H1 (cell line): ENCODE data around the gene CYTIP. TPM values are rescaled to one million over a fixed set of nuclear protein-coding genes. Genes with fewer than 3 reads are reported as not detected.

ENCODE experiments used
- CTCF ChIA-PET: fragments of 300-600 bp; sonication (Branson Sonifier 250); formaldehyde crosslinking; loops from one replicate; lab custom pipeline; 2021; ENCODE audit not compliant: partially characterized antibody; lab: Charles Lee
- POLR2A ChIA-PET: fragments of 300-600 bp; sonication (Branson Sonifier 250); formaldehyde crosslinking; loops from one replicate; lab custom pipeline; 2021; ENCODE audit warnings: inconsistent platforms; ENCODE audit not compliant: partially characterized antibody; lab: Charles Lee
- DNase-seq, 2 experiments: peaks; one replicate each; pipeline versions ENCODE4 v3.0.0 to v3.0.0-alpha.2; 2010 to 2022; ENCODE audit warnings: low spot score in 2 of 2, low read depth in 1 of 2, mixed read lengths in 1 of 2
- FAIRE-seq: peaks from 2 replicates; lab custom pipeline; 2011; peaks lifted over from hg19 to GRCh38; lab: Jason Lieb, UNC
- H2AFZ ChIP-seq: 2 replicates; pipeline ENCODE4 v1.8.1; 2012; ENCODE audit warnings: low read length, inconsistent platforms
- H2AK5ac ChIP-seq: 2 replicates; pipeline ENCODE4 v1.6.1; 2013; ENCODE audit warnings: low read depth, low read length
- H2BK120ac ChIP-seq: replicated peaks from 2 replicates; pipeline ENCODE3; 2013; ENCODE audit warnings: low read depth, low read length, inconsistent platforms
- H2BK12ac ChIP-seq: 2 replicates; pipeline ENCODE4 v1.6.1; 2013; ENCODE audit warnings: low read depth, low read length
- H2BK15ac ChIP-seq: 2 replicates; pipeline ENCODE4 v1.6.1; 2013; ENCODE audit warnings: low read length
- H2BK20ac ChIP-seq: 2 replicates; pipeline ENCODE4 v1.6.1; 2013; ENCODE audit warnings: low read length
- H2BK5ac ChIP-seq: 2 replicates; pipeline ENCODE4 v1.6.1; 2013; ENCODE audit warnings: low read depth, low read length
- H3K14ac ChIP-seq: 2 replicates; pipeline ENCODE4 v1.6.1; 2013; ENCODE audit warnings: inconsistent platforms; ENCODE audit not compliant: insufficient read length
- H3K18ac ChIP-seq: 2 replicates; pipeline ENCODE4 v1.6.1; 2013; ENCODE audit warnings: low read length; ENCODE audit errors: extremely low read depth
- H3K23ac ChIP-seq: 2 replicates; pipeline ENCODE4 v1.6.1; 2013; ENCODE audit warnings: inconsistent platforms; ENCODE audit not compliant: insufficient read length
- H3K23me2 ChIP-seq: 2 replicates; pipeline ENCODE4 v1.6.1; 2013; ENCODE audit warnings: low read depth, low read length
- H3K27ac ChIP-seq: 2 replicates; pipeline ENCODE4 v1.6.1; 2011; ENCODE audit warnings: low read depth, low read length, inconsistent platforms
- H3K27me3 ChIP-seq, 4 experiments: replicated peaks in 1 of 4; 1 replicate in 1 of 4; 2 replicates in 3 of 4; pipeline versions ENCODE4 v1.6.1 to v1.8.1; 2011 to 2013; ENCODE audit warnings: low read length in 3 of 4, mild to moderate bottlenecking in 3 of 4, inconsistent platforms in 2 of 4, mixed read lengths in 2 of 4, moderate library complexity in 1 of 4; ENCODE audit not compliant: control insufficient read depth in 3 of 4, insufficient read depth in 3 of 4; ENCODE audit errors: extremely low read depth in 1 of 4
- H3K36me3 ChIP-seq, 4 experiments: 2 replicates each; pipeline versions ENCODE4 v1.6.1 to v1.8.1; 2011 to 2013; ENCODE audit warnings: mild to moderate bottlenecking in 4 of 4, low read length in 3 of 4, moderate library complexity in 2 of 4, control low read depth in 1 of 4, inconsistent platforms in 1 of 4; ENCODE audit not compliant: insufficient read depth in 4 of 4, control insufficient read depth in 2 of 4
- H3K4ac ChIP-seq: replicated peaks from 2 replicates; pipeline ENCODE3; 2013; ENCODE audit warnings: low read length, low read depth, mixed read lengths, inconsistent platforms; ENCODE audit not compliant: insufficient read length
- H3K4me1 ChIP-seq, 4 experiments: replicated peaks in 1 of 4; 1 replicate in 1 of 4; 2 replicates in 3 of 4; pipeline versions ENCODE4 v1.6.1 to v1.8.1; 2011 to 2013; ENCODE audit warnings: low read length in 3 of 4, inconsistent platforms in 2 of 4, mixed read lengths in 1 of 4; ENCODE audit not compliant: insufficient read depth in 4 of 4, control insufficient read depth in 3 of 4
- H3K4me2 ChIP-seq, 2 experiments: 2 replicates each; pipeline versions ENCODE4 v1.6.1 to v1.8.1; 2011 to 2013; ENCODE audit warnings: low read depth in 2 of 2, low read length in 2 of 2, control low read depth in 1 of 2, inconsistent platforms in 1 of 2, mild to moderate bottlenecking in 1 of 2; ENCODE audit not compliant: insufficient read depth in 1 of 2
- H3K4me3 ChIP-seq, 4 experiments: fragments of 200-600, 300-600 bp in 1 of 4; sonication (generic), shearing (Covaris generic), sonication (Bioruptor Twin) in 1 of 4; 2 replicates each; pipeline versions ENCODE4 v1.5.1 to v1.8.1; 2011 to 2016; ENCODE audit warnings: low read length in 4 of 4, low read depth in 3 of 4, control low read depth in 2 of 4, inconsistent platforms in 2 of 4, mild to moderate bottlenecking in 2 of 4, mixed read lengths in 1 of 4, moderate library complexity in 1 of 4; ENCODE audit not compliant: insufficient read depth in 2 of 4; ENCODE audit errors: extremely low read depth in 1 of 4
- H3K56ac ChIP-seq: replicated peaks from 2 replicates; pipeline ENCODE3; 2013; ENCODE audit warnings: low read depth, mild to moderate bottlenecking, mixed read lengths, low read length, inconsistent platforms; ENCODE audit not compliant: insufficient read length
- H3K79me1 ChIP-seq: 2 replicates; pipeline ENCODE4 v1.6.1; 2013; ENCODE audit warnings: low read depth, low read length, control low read depth
- H3K79me2 ChIP-seq, 2 experiments: 2 replicates each; pipeline versions ENCODE4 v1.6.1 to v1.8.1; 2012 to 2013; ENCODE audit warnings: low read length in 2 of 2, mild to moderate bottlenecking in 2 of 2, inconsistent platforms in 1 of 2; ENCODE audit not compliant: insufficient read depth in 2 of 2, control insufficient read depth in 1 of 2
- H3K9ac ChIP-seq, 4 experiments: replicated peaks in 1 of 4; 1 replicate in 1 of 4; 2 replicates in 3 of 4; pipeline versions ENCODE4 v1.6.1 to v1.8.1; 2011 to 2013; ENCODE audit warnings: low read depth in 3 of 4, low read length in 3 of 4, control low read depth in 2 of 4, mild to moderate bottlenecking in 2 of 4, moderate library complexity in 2 of 4, inconsistent platforms in 1 of 4; ENCODE audit errors: extremely low read depth in 1 of 4
- H3K9me3 ChIP-seq, 2 experiments: 2 replicates each; pipeline versions ENCODE4 v1.6.1 to v1.8.1; 2012 to 2013; ENCODE audit warnings: mild to moderate bottlenecking in 2 of 2, moderate library complexity in 2 of 2, control low read depth in 1 of 2, inconsistent platforms in 1 of 2, low read depth in 1 of 2, low read length in 1 of 2, mixed read lengths in 1 of 2; ENCODE audit not compliant: insufficient read depth in 2 of 2
- H4K20me1 ChIP-seq, 2 experiments: replicated peaks in 1 of 2; 2 replicates each; pipeline versions ENCODE3 to v1.8.1; 2011 to 2013; ENCODE audit warnings: inconsistent platforms in 2 of 2, low read length in 2 of 2, mild to moderate bottlenecking in 1 of 2; ENCODE audit not compliant: insufficient read depth in 2 of 2, control insufficient read depth in 1 of 2
- H4K5ac ChIP-seq: 2 replicates; pipeline ENCODE4 v1.6.1; 2013; ENCODE audit warnings: low read length, low read depth, mixed read lengths, inconsistent platforms; ENCODE audit not compliant: insufficient read length
- H4K8ac ChIP-seq: 2 replicates; pipeline ENCODE4 v1.8.0; 2013; ENCODE audit warnings: mild to moderate bottlenecking, moderate library complexity, low read length, inconsistent platforms; ENCODE audit not compliant: insufficient read depth; ENCODE audit errors: extremely low read depth
- H4K91ac ChIP-seq: replicated peaks from 2 replicates; pipeline ENCODE3; 2013; ENCODE audit warnings: low read length, mixed read lengths, inconsistent platforms; ENCODE audit not compliant: insufficient read length
- ATF3 ChIP-seq: IDR thresholded peaks from 2 replicates; pipeline ENCODE4 v1.6.1; 2011; ENCODE audit warnings: low read depth, mild to moderate bottlenecking, low read length; ENCODE audit not compliant: insufficient read depth
- BCL11A ChIP-seq, 2 experiments: IDR thresholded peaks; one replicate each; pipeline ENCODE4 v1.6.1; 2011; ENCODE audit warnings: low read depth in 2 of 2, low read length in 2 of 2, mild to moderate bottlenecking in 2 of 2
- CHD1 ChIP-seq: IDR thresholded peaks from 2 replicates; pipeline ENCODE4 v1.6.1; 2012; ENCODE audit warnings: low read depth, low read length, improper control_type of control experiment
- CTBP2 ChIP-seq: IDR thresholded peaks from 2 replicates; pipeline ENCODE4 v1.7.0; 2011; ENCODE audit warnings: borderline replicate concordance, mild to moderate bottlenecking, moderate library complexity, mixed read lengths, low read length; ENCODE audit not compliant: insufficient read depth, insufficient read length
- EGR1 ChIP-seq: IDR thresholded peaks from 2 replicates; pipeline ENCODE4 v1.6.1; 2011; ENCODE audit warnings: low read depth, low read length, borderline replicate concordance
- HDAC6 ChIP-seq: IDR thresholded peaks from one replicate; pipeline ENCODE4 v1.7.1; 2012; ENCODE audit warnings: low read depth, mild to moderate bottlenecking, inconsistent platforms, low read length, moderate library complexity
- NANOG ChIP-seq: IDR thresholded peaks from 2 replicates; pipeline ENCODE4 v1.6.1; 2011; ENCODE audit warnings: low read length, low read depth, mild to moderate bottlenecking, inconsistent platforms; ENCODE audit not compliant: insufficient read depth, poor library complexity, severe bottlenecking
- RFX5 ChIP-seq: IDR thresholded peaks from 2 replicates; pipeline ENCODE4 v1.6.1; 2011; ENCODE audit warnings: low read depth, low read length, improper control_type of control experiment, borderline replicate concordance
- RXRA ChIP-seq: IDR thresholded peaks from 2 replicates; pipeline ENCODE4 v1.6.1; 2011; ENCODE audit warnings: low read depth, mild to moderate bottlenecking, low read length, moderate library complexity; ENCODE audit not compliant: insufficient read depth
- SAP30 ChIP-seq: fragments of 300-600 bp; sonication (generic); IDR thresholded peaks from 2 replicates; pipeline ENCODE4 v1.7.1; 2012; ENCODE audit warnings: low read length, moderate library complexity, mild to moderate bottlenecking, inconsistent platforms; ENCODE audit not compliant: insufficient read depth, insufficient replicate concordance
- TCF12 ChIP-seq: IDR thresholded peaks from 2 replicates; pipeline ENCODE4 v1.6.1; 2011; ENCODE audit warnings: low read depth, mild to moderate bottlenecking, low read length
- ZNF274 ChIP-seq: IDR thresholded peaks from 2 replicates; pipeline ENCODE4 v1.7.0; 2012; ENCODE audit warnings: low read length, borderline replicate concordance; ENCODE audit errors: extremely low read depth
- WGBS, 2 experiments: shearing (Covaris generic) in 1 of 2; methylation state at CpG; one replicate each; pipeline versions ENCODE4 v1.1.6 to v1.1.7; 2013 to 2015; ENCODE audit warnings: low lambda C conversion rate in 2 of 2, mixed read lengths in 2 of 2, inconsistent platforms in 1 of 2, low coverage in 1 of 2, missing lambda C conversion rate in 1 of 2; ENCODE audit not compliant: insufficient replicate concordance in 2 of 2, insufficient coverage in 1 of 2, insufficient read length in 1 of 2; ENCODE audit errors: extremely low coverage in 1 of 2, missing lambda C conversion rate in 1 of 2; 5-methylcytosine and 5-hydroxymethylcytosine counted together
- polyA plus RNA-seq, 7 experiments: library from polyadenylated mRNA; depleted of rRNA in 3 of 7; stranded (reverse) in 5 of 7; unstranded in 2 of 7; fragments of >200 nt in 5 of 7; fragments of 200-250 nt in 2 of 7; gene quantifications; 1 replicate in 5 of 7; 2 replicates in 1 of 7; 4 replicates in 1 of 7; pipeline versions ENCODE4 v1.2.1 to v1.2.3, GENCODE V29; 2011 to 2013; ENCODE audit warnings: missing spikeins in 2 of 7, mixed read lengths in 2 of 7
- total RNA-seq: library from RNA; stranded (reverse); fragmentation: NEBNext Ultra II Directional; extraction: Animal tissue kit (Norgen Biotek cat#: 25700); gene quantifications from 2 replicates; pipeline ENCODE4 v1.2.1, GENCODE V29; 2021

Gene CYTIP
- total and polyA plus RNA-seq, 2 of the 8 experiments (the other 6 are each of a cell fraction or from before 2014, with no cell fraction given) = 0.12 TPM; not detected in 1

- FAIRE-seq (no peak), DNase-seq (no peak)
- no peak overlapping the region for H4K5ac ChIP-seq
- H2AFZ ChIP-seq = no peak overlapping the region
- H3K27ac ChIP-seq = no peak overlapping the region
- H3K36me3 ChIP-seq = no peaks in the 10 kb centered on the region
- H3K27me3 ChIP-seq = no peaks in the 10 kb centered on the region
- H3K4ac ChIP-seq = no peak overlapping the region
- no peak overlapping the region for H2AK5ac ChIP-seq
- no peak overlapping the region for H2BK12ac ChIP-seq
- H2BK120ac ChIP-seq = no peak overlapping the region
- H3K18ac ChIP-seq = no peak overlapping the region
- no peak overlapping the region for H3K56ac ChIP-seq
- H3K23ac ChIP-seq = no peak overlapping the region
- CTCF ChIA-PET = interaction anchor here (1.2 kb wide), 1 partner anchor 120 kb away, joined by 3 read pairs; no protein-coding TSS in a partner anchor
- no peak overlapping the region for H3K14ac ChIP-seq
- no peaks in the 10 kb centered on the region for H3K23me2 ChIP-seq
- H3K4me3 ChIP-seq = no peak overlapping the region
- no peak overlapping the region for H4K8ac ChIP-seq
- no peaks in the 10 kb centered on the region for H4K20me1 ChIP-seq
- no peak overlapping the region for H3K9ac ChIP-seq
- no peak overlapping the region for H4K91ac ChIP-seq
- no peaks in the 10 kb centered on the region for H3K9me3 ChIP-seq
- H2BK20ac ChIP-seq = no peak overlapping the region
- H3K4me1 ChIP-seq = no peaks in the 10 kb centered on the region
- H3K79me1 ChIP-seq = no peaks in the 10 kb centered on the region
- POLR2A ChIA-PET = no interaction called here
- H2BK5ac ChIP-seq = no peak overlapping the region
- WGBS, 2 experiments = 93% methylated on average over 3 of the region's 3 CpGs; no CpG with 5 or more reads in 1 of the 2 experiments
- H3K79me2 ChIP-seq = no peaks in the 10 kb centered on the region
- H3K4me2 ChIP-seq = no peak overlapping the region
- H2BK15ac ChIP-seq = no peak overlapping the region
- TF ChIP-seq HDAC6 = no peak
- no peak for TF ChIP-seq NANOG
- TF ChIP-seq ATF3 = no peak
- TF ChIP-seq SAP30 = no peak
- TF ChIP-seq TCF12 = no peak
- TF ChIP-seq EGR1 = no peak
- no peak for TF ChIP-seq RXRA
- no peak for TF ChIP-seq CTBP2
- no peak for TF ChIP-seq BCL11A (IDR thresholded peaks at IDR 0.05; ENCODE audit: low read depth in 2 of 2, low read length in 2 of 2)
- TF ChIP-seq RFX5 = no peak
- no peak for TF ChIP-seq ZNF274
- TF ChIP-seq CHD1 = no peak
These were observed 21.9 kb downstream of the CYTIP start for GRCh38 chr2:157421964-157422363.
